UCSD-AML1 (cell line): ENCODE data around the gene RNF11.
"Not testable (repeated sequence)": the region's sequence is repeated elsewhere in the genome, so short reads cannot be mapped to it uniquely, and the experiment has no call there.

ENCODE experiments used
- DNase-seq: peaks from one replicate; lab custom pipeline; 2025; ENCODE audit not compliant: unreplicated experiment; lab: John Stamatoyannopoulos, UW

The RNF11 gene

DNA sequence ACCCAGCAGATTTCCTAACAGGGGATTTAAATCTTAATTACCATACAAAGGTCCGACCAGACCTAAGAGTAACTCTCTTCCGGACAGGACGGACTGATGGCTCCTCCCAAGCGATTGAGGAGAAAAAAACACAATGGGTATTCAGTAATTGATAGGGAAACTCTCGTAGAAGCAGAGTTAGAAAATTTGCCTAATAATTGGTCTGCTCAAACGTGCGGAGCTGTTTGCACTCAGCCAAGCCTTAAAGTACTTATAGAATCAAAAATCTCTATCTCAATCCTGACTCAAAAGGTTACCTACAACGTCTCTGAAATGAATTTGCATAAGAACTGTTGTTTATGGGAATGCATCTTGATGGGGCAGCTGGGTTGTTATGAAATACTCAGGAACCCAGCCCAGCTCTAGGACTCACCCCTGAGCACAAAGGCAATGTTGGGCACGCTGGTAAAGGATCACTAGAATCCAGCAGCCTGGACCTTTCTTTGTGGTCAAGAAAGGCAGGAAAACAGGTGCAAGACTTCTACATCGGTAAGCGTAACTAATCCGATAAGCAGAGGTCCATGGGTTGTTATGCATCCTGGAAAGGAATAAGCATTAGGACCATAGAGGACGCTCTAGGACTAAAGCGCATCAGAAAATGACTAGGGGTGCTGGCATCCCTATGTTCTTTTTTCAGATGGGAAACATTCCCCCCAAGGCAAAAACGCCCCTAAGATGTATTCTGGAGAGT is 8.7 kb upstream of the RNF11 start:
- not testable (repeated sequence) for DNase-seq

DNA sequence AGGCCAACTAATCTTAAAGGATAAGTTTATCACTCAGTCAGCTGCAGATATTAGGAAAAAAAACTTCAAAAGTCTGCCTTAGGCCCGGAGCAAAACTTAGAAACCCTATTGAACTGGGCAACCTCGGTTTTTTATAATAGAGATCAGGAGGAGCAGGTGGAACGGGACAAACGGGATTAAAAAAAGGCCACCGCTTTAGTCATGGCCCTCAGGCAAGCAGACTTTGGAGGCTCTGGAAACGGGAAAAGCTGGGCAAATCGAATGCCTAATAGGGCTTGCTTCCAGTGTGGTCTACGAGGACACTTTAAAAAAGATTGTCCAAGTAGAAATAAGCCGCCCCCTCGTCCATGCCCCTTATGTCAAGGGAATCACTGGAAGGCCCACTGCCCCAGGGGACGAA is 7.6 kb upstream of the RNF11 start:
- not testable (repeated sequence) for DNase-seq

DNA sequence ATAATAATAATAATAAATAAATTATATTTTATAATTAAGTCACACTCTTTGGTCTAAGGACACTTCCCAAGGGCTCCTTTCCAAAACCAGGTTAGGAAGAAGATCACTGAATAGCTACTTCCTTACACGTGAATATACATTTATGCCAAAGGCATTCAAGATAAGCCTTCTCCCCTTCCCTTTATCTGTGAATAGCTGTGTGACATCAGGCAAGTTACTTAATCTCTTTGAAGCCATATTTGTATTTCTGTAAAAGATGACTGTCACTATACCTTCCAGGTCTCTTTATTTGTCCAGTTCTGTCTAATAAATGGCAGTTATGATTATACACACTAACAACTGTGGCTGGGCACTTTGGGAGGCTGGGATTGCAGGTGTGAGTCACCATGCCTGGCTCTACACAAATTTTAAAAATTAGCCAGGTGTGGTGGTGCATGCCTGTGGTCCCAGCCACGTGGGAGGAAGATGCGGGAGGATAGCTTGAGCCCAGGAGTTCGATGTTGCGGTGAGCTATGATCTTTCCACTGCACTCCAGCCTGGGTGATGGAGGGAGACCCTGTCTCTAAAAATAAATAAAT is 5.5 kb upstream of the RNF11 start:
- DNase-seq, result no peak

DNA sequence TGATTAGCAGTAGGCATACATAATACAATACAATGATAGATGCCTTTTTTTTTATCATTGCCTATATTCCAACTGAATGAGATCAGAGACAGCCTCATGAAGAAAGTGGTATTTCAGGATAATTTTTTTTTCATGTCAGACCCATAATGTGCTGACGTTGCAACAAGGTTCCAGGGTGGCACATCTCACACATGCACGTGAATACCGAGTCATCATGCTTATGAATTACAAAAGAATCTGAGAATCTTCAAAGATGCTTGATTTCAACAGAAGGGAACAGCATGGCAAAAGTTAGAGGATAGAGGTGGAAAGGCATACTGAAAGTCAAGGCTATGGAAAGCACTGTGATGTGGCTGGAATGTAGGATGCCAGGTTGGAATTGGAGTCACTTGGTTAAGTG is 5.0 kb upstream of the RNF11 start:
- DNase-seq, result no peak

DNA sequence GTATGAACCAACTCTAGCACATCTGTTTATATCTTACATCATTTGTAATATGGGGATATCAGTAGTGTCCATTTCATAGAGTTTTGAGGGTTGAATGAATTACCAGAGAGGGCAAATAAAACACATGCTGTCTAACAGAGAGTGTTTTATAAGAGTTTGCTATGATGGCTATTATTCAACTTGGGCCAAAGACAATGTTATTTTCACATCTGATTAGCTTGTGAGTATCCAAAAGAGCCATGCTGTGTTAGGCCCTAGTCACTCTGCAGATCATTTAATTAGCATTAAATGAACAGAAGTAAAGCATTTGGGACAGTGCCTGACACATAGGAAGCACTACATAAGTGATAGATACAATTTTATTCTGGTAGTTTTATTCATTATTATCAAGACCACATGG is 4.2 kb upstream of the RNF11 start:
- DNase-seq, result no peak

DNA sequence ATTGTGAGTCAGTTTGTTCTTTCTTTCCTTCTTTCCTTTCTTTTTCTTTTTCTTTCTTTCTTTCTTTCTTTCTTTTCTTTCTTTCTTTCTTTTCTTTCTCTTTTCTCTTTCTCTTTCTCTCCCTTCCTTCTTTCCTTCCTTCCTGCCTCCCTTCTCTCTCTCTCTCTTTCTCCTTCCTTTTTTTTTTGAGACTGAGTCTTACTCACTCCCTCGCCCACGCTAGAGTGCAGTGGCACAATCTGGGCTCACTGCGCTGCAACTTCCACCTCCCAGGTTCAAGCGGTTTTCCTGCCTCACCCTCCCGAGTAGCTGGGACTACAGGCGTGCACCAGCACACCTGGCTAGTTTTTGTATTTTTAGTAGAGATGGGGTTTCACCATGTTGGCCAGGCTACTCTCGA is 1.8 kb upstream of the RNF11 start:
- DNase-seq, result not testable (repeated sequence)

DNA sequence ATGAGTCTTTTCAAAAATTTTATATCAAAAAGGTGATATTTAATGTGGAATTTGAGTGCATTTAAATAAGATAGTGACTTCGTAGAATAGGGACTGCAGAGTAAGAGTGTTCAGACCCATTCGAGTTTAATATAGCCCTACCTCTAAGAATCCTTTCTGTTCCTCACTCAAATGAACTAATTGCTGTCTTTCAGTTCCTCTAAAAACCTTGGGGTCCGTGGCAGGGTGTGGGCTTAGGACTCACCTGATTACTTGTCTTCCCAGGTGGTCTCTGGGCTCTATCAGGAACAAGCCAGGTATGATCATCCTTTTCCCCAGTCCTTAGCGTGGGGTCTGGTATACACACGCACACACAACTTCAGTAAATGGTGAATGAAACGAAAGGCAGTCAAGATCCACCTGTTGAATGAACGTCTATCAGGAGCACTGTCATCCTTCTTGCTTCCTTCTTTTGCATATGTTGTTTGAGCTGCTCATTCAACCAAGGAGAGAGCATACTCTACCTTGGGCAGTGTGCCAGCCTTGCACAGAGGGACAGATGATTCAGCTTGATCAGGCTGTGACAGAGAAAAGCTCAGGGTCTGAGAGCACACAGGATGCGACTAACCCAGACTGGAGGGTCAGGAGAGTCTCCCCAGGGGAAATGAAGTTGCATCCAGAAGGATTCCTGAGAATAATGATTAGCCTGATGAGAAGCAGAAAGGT is 1.2 kb upstream of the RNF11 start:
- peak; percentile 29 for DNase-seq

DNA sequence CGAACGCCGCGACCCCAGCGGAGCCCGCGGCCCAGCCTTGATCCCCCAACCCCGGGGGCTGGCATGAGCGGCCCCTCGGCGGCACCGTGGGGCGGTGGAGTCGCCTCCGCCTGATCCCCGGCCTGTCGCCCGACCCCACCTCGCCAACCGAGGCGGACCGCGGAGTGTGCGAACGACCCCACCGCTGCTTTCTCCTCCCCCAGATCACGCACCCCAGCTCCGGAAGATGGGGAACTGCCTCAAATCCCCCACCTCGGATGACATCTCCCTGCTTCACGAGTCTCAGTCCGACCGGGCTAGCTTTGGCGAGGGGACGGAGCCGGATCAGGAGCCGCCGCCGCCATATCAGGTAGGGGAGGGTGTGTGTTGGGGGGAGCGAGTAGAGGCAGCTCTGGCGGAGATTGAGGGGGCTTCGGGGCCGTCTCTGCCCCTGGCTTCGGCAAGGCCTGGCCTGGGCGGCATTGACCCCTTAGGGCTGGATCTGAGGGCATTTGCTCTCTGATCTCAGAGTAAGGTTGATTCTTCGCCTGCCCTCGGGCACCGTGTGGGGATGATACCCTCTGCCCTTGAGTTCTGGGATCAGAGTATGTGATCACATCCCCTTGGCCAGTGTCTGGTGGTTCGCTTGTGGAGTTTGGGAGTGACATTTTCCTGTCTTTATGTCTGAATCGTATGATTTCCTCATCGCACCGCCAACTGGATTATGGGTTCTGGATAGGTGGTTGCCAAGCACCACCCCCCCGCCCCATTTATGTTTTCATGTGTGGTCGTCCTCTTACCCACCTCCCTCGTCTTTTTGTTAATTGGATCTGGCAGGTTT is 668 bp downstream of the RNF11 start:
- peak; percentile 53 for DNase-seq

DNA sequence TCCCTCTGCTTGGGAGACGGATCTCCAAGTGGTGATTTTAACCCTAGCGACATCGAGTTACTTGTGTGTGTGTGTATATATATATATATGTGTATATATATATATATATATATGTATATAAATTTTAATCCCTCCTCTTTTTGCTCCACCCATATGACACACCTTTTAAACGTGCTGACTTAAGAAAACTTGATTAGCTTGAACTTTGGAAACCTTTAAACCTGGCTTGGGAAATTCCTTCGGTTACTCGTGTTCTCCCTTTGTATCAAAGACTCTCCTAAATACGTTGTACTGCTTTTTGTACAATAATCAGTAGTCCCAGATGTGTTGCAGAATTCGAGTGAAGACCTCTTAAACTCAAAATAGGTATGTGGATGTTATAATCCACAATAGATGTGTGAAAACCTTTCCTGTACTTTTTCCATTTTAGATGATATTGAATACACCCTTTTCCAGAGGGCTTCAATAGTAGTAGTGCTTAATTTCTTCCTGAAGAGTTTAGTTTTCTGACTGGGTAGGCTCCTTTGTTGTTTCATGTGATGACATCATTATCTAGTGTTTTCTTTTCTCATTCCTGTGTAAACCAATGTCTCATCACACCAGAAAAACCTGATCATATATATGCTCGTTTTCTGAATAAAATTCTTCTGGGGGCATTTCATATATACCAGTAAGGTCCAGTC is 1.4 kb downstream of the RNF11 start:
- DNase-seq, result no peak

DNA sequence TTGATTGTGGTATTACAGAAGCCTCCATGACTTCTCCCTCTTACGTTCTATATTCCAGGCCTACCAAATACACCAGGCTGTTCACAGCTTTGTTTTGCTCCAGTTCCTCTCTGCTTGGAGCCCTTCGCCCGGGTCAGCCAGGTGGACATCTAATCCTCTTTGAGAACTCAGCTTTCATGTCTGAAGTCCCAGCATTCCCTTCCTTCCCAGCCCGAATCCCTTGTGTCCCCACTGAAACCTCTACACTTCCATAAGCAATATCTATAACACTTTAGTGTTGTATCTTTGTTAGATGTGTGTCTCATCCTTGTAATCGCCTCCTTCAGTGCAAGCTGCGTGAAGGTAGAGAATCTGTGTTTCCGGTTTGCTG is 1.9 kb downstream of the RNF11 start:
- no peak for DNase-seq

DNA sequence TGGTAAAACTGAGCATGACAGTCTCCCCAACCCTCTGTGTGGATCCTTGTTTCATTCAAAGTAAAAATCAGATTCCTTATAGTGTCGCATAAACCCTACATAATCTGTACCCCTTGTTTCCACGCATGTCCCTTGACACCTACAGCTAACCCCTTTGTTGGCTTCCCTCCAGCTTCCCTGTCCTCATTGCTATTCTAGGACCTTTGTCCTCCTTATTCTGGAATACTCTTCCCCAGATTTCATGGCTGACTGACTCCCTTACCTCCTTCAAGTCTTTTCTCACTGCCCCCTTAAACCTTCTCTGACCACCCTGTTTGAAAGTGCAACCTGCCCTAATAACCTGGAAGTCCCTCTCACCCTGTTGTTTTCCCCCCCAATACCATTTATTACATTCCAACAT is 4.0 kb downstream of the RNF11 start:
- DNase-seq, result no peak

DNA sequence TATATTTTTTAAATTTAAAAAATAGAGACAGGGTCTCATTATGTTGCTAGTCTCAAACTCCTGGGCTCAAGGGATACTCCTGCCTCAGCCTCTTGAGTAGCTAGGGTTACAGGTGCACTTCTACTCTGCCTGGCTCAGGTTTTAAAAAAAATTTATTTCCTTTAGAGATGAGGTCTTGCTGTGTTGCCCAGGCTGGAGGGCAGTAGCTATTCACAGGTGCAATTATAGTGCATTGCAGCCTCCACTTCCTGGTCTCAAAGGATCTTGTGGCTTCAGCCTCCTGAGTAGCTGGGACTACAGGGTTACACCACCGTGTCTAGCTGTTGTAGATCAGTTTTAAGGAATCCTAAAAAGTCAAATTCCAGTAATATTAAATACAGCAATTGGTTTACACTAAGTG is 5.0 kb downstream of the RNF11 start:
- no peak for DNase-seq

DNA sequence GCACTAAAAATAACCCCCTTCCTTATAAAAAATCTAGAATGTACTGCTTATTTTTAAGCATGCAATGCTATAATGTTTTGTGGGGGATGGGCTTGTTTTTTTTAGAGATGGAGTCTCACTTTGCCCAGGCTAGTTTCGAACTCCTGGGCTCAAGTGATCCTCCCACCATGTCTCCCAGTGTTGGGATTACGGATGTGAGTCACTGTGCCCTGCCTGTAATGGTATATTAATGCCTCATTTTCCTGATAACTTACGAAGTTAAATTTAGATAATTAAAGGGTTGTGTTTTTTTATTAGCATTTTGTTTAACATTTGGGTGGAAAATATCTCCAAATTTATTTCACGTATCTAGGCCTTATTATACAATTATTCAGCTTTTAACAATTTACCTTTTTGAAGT is 6.5 kb downstream of the RNF11 start:
- DNase-seq, result no peak

DNA sequence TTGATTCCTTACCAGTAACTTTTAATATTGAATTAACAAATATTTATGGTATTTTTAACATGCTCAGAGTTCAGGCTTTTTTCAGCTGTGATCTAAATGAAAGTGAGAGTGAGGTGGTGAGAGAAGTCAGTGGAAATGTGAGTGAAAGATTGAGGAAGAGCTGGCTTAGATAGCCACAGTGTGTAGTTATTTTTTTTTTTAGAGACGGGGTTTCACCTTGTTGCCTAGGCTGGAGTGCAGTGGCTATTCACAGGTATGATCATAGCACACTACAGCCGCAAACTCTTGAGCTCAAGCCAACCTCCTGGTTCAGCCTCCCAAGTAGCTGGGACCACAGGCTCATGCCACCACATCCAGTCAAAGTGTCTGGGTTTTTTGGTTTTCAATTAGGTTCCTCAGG is 10.9 kb downstream of the RNF11 start:
- DNase-seq, result no peak

DNA sequence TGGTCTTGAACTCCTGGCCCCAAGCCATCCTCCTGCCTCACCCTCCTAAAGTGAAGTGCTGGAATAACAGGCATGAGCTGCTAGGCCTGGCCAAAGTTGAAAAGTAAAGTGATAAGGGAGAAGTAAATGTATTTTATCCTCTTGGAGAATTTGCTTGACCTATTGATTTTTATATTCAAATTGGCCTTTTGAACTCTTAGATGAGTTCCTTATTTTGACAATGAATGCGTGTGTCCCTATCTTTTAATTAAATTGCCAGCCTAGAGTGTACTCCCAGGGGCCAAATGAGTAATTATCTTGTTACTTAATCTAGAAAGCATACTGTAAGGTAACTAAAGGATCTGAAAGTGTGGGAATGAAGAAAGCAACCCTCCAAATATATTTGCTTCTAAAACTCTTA is 11.4 kb downstream of the RNF11 start:
- no peak for DNase-seq

DNA sequence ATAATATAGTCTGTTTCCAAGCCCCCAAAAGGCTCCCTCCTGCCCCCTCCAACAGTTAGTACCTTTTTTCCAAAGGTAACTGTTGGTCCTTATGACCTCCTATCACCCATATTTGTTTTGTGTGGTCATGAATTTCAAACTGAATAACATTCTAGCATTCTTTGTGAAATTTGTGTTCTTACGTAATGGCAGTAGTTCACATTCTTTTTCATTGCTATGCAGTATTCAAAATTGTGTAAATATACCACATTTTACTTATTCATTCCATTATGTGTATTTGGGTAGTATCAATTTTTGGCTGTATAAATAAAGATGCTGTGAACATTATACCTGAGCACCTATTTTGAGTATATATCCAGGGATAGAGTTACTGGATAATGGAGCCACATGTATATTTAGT is 13.4 kb downstream of the RNF11 start:
- DNase-seq, result no peak

DNA sequence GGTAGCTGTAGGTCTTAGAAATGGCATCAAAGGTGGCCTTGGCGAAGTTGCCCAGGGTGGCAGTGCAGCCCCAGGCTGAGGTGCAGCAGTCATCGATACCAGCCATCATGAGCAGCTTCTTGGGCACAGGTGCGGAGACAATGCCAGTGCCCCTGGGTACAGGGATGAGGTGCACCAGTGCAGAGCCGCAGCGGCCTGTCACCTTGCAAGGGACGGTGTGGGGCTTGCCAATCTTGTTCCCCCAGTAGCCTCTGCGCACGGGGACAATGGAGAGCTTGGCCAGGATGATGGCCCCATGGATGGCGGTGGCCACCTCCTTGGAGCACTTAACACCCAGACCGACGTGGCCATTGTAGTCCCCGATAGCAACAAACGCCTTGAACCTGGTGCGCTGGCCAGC is 14.7 kb downstream of the RNF11 start:
- DNase-seq, result not testable (repeated sequence)

DNA sequence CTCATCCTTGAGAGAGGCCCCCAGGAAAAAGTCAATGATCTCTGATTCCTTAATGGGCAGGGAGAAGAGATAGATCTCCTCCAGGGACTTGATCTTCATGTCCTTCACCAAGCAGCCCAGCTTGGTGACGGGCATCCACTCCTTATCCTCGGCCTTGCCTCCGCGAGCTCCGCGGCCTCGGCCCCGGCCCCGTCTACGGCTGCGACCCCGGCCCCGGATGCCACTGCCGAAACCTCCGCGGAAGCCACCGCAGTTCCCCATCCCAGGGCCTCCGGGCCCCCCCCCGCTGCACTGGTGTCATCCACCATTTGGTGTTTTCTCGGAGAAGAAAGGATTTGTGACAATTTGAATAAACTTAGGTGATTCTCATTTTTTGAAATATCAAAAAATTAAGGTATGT is 15.1 kb downstream of the RNF11 start:
- DNase-seq, result not testable (repeated sequence)

DNA sequence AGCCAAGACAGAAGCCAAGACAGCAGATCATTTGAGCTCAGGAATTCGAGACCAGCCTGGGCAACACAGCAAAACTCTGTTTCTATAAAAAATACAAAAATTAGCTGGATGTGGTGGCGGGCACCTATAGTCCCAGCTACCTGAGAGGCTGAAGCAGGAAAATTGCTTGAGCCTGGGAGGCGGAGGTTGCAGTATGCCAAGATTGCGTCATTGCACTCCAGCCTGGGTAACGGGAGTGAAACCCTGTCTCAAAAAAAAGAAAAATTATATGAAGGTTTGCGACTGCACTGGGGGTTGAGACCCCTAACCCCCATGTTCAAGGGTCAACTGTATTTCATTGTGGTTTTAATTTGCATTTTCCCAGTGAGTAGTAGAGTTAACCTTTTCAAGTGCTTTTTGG is 16.3 kb downstream of the RNF11 start:
- DNase-seq, result no peak

DNA sequence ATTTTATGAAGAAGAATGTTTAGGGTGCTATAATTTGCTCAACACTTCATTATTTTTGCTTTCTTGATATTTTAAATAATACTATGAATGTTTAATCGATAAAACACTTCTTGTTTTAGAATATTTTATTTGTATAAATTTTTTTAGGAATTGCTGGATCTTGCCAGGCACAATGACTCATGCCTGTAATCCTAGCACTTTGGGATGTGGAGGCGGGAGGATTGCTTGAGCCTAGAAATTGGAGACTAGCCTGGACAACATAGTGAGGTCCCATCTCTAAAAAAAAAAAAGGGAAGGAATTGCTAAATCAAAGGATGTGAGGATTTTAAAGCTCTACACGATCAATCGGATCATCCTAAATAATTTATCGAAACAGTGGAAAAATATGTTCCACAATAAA is 17.6 kb downstream of the RNF11 start:
- no peak for DNase-seq

DNA sequence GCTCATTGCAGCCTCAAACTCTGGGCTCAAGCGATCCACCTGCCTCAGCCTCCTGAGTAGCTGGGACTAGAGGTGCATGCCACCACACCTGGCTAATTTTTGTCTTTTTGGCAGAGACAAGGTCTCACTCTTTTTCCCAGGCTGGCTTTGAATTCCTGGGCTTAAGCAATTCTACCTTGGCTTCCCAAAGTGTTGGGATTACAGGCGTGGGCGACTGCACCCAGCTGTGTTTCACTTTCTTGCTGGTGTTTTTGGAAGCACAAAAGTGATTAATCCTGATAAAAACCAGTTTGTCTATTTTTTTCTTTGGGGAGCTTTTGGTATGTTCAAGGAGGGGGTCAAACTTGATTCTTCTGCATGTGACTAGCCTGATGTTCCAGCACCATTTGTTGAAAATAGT is 19.3 kb downstream of the RNF11 start:
- DNase-seq, result no peak
